Colon (tissue), 2 donors: ENCODE data around the gene ALG1.
"Not testable (repeated sequence)": the region's sequence is repeated elsewhere in the genome, so short reads cannot be mapped to it uniquely, and the experiment has no call there.

ENCODE experiments used
- FAIRE-seq: peaks from 2 replicates; lab custom pipeline; 2012; peaks lifted over from hg19 to GRCh38; lab: Jason Lieb, UNC
- donor health status: control.
- donor health status: control.

ALG1 gene

DNA sequence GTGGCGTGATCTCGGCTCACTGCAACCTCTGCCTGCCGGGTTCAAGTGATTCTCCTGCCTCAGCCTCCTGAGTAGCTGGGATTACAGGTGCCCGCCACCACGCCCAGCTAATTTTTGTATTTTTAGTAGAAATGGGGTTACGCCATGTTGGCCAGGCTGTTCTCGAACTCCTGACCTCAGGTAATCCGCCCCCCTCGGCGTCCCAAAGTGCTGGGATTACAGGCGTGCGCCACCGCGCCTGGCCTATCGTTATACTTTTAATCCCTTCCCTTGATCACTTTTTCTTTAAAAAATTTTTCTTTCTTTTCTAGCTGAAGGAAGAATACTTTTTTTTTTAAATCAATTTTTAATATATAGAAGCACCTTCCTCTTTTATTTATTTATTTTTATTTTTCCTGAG is 2.1 kb downstream of the ALG1 start:
- not testable (repeated sequence) for FAIRE-seq

GRCh38 chr16:5075637-5076036 is 4.0 kb downstream of the ALG1 start:
- no peak for FAIRE-seq

- no peak for FAIRE-seq
Measured at GRCh38 chr16:5077304-5077703, 5.7 kb downstream of the ALG1 start.

DNA sequence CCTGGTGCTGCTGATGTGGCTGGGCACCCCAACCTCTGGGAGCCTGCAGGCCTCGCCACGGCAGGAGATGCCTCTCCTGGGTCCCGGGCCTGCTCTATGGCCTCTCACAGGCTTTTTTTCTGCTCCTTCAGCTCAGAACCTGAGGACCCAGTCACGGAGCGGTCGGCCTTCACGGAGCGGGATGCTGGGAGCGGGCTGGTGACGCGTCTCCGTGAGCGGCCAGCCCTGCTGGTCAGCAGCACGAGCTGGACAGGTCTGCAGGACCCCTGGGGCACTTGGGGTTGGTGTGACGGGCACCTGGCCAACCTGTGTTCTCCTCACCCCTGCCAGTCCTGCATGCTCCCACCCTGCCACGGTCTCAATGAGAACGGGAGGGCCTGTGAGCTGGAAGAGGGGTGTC is 7.0 kb downstream of the ALG1 start:
- no peak for FAIRE-seq

DNA sequence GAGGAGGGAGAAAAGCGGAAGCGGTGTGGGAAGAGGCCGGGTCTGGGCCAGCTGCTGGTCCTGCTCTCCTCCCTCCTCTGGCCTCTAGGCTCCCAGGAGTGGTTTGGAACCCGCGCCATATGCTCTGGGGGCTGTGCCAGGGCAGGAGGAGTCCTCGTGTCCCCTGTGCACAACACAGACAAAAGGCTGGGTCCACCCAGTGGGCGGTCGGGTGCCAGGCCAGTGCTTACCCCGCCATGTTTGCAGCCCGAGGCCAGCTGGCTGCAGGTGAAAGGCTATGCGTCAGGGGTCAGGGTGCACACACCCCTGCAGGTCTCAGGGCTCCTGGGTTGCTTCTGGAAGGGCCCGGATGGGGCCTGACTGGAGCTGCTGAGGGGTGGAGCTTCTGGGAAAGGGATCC is 8.8 kb downstream of the ALG1 start:
- not testable (repeated sequence) for FAIRE-seq

- FAIRE-seq: not testable (repeated sequence)
Measured at GRCh38 chr16:5080996-5081395, 9.4 kb downstream of the ALG1 start.

GRCh38 chr16:5083646-5084045 is 12.0 kb downstream of the ALG1 start:
- not testable (repeated sequence) for FAIRE-seq

DNA sequence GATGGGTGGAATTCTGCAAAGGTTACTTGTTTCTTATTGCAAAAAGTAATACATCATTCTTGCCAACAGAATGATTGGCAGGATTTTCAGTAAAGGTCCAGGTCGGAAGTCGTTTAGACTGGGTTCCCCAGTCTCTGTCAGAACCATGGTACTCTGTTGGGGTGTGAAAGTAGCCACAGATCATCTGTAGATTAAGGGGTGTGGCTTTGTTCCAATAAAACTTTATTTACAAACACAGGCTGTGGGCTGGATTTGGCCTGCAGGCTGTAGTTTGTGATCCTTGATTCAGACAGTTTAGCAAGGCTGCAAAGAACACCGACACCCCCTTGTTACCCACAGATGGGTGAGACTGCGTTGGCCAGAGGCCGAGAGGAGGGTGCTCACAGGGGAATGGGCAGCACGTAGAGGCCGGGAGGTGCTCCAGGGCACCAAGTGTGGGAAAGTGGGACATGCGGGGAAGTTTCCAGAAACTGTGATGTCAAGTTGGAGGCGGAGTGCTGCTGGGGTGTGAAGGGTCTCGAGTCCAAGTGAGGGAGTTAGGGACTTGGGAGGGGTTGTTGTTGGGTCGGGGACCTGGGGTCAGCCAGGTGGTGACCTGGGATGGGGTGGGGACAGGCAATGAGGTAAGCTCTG is 12.6 kb downstream of the ALG1 start:
- FAIRE-seq: not testable (repeated sequence)

GRCh38 chr16:5084802-5085201 is 13.2 kb downstream of the ALG1 start:
- FAIRE-seq: not testable (repeated sequence)

DNA sequence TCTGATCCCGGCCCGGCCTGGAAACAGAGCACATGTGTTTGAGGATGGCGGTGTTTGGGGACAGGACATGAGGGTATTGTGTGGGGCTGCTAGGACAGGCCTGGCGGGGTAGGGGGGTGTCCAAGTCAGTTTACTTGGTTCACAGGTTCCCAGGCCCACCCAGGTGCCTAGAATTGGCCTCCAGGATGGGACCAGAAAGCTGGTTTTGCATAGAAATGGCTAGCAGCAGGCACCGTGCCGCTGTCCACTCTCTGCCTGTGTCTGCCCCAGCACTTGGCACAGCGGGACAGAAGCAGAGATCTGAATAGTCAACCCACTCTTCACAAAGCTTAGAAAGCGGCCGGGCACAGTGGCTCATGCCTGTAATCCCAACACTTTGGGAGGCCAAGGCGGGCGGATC is 14.1 kb downstream of the ALG1 start:
- FAIRE-seq: not testable (repeated sequence)

DNA sequence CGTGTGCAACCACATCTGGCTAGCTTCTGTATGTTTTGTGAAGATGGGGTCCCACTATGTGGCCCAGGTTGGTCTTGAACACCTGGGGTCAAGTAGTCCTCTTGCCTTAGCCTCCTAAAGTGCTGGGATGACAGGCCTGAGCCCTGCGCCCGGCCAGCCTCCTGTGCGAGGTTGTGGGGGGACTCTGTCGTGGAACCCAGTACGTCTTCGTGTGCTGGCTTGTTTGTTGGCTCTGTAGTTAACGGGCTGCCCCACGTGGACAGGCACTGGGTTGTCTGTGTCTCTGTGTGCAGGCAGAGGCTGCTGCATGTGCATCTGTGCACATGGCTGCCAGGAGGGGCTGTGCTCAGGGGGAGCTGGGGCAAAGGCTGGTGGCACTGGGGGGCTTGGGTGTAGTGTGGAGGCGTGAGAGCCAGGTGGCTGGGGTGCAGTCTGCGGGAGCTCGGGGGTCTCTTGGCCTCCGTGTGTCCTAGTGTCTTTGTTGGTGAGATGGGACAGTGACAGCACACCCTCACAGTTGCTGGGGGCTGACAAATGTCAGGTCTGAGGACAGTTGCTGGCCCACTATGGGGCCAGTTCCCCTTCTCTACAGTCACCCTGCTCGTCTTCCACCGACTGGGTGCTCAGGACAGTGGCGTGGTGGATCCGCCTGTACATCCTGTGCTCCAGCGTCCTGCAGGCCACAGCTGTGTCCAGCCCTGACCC is 16.6 kb downstream of the ALG1 start:
- FAIRE-seq: not testable (repeated sequence)

GRCh38 chr16:5088936-5089335 is 17.3 kb downstream of the ALG1 start:
- not testable (repeated sequence) for FAIRE-seq

GRCh38 chr16:5089911-5090555 is 18.4 kb downstream of the ALG1 start:
- not testable (repeated sequence) for FAIRE-seq

DNA sequence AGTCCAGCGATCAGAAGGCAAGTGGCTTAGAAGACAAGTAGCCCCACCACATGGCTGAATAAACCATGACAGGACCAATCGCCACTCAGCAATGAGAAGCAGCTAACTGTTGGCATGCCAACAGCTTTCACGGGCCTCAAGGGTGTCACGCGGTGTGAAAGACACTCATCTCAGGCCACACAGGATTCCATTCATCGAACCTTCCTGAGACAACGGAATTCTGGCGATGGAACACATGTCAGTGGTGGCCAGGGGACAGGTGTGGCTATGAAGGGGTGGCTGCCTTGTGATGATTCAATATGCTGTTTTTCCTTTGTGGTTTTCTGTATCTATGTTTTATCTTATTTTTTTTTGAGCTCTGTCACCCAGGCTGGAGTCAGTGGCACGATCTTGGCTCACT is 18.9 kb downstream of the ALG1 start:
- FAIRE-seq: not testable (repeated sequence)

DNA sequence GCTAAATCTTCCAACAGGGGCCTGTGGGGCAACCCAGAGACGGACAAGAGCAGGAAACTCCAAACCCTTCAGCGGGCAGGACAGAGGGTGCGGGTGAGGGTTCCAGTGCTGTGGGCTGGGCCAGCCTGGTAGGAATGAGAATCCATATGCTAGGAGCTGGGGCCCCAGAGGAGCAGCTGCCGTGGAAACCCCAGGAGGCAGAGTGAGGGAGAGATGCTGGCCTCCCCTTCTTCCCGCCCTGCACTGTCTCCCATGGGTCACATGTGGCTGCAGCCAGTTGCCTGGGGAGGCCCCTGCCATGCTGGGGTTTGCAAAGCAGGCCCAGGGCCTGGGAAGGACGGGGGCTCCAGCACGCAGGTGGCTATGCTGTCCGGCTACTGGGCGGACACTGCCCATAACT is 21.4 kb downstream of the ALG1 start:
- FAIRE-seq: not testable (repeated sequence)

DNA sequence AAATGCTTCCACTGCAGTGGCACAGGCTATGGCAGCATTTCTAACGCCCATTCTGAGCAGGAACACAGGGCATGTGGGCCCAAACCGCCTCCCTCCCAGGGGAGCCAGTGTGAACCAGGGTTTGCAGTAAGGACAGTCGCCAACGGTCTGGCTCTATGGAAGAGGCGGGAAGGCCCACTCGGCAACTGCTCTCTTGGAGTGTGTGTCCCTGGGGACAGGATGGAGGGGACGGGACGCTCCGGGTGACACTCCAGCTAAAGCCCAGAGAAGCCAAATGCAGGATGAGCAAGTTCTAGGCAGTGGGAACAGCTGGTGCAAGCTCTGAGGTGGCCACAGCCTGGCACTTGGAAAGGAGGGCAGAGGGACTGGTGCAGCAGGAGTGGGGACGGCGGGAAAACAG is 22.1 kb downstream of the ALG1 start:
- FAIRE-seq: not testable (repeated sequence)

- not testable (repeated sequence) for FAIRE-seq
Measured at GRCh38 chr16:5095145-5095830, 23.6 kb downstream of the ALG1 start.

GRCh38 chr16:5096437-5097060 is 24.9 kb downstream of the ALG1 start:
- FAIRE-seq: not testable (repeated sequence)

DNA sequence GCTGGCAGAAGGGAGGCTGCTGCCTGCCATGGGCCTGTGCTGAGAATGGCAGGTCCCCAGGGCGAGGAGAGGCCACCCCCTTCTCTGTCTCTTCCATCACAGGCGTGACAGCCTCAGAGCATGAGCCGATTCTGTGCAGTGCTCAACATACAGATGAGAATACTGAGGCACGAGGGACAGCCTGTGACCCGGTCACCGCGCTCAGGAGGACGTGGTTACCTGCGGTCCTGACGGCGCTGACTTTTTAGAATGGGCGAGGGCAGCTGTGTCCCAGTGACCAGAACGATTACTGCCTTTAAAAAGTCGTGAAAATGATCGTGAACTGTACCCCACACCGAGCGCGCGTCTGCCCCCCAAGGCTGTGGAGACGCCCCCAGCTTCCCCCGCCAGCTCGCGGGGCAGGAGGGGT is 25.4 kb downstream of the ALG1 start:
- not testable (repeated sequence) for FAIRE-seq

GRCh38 chr16:5097470-5098220 is 26.0 kb downstream of the ALG1 start, which contains the start of gene EEF2KMT:
Gene EEF2KMT, minus strand, starts transcription at chr16:5097795. Its CDS starts 56 bp downstream, at chr16:5097739.
- not testable (repeated sequence) for FAIRE-seq
